ENCODE data around the gene GTPBP1. TPM values are rescaled to one million over a fixed set of nuclear protein-coding genes. Genes with fewer than 3 reads are reported as not detected.

Gene GTPBP1
- total RNA-seq, 1 donor from 2014 or later: 31.4 TPM

DNA sequence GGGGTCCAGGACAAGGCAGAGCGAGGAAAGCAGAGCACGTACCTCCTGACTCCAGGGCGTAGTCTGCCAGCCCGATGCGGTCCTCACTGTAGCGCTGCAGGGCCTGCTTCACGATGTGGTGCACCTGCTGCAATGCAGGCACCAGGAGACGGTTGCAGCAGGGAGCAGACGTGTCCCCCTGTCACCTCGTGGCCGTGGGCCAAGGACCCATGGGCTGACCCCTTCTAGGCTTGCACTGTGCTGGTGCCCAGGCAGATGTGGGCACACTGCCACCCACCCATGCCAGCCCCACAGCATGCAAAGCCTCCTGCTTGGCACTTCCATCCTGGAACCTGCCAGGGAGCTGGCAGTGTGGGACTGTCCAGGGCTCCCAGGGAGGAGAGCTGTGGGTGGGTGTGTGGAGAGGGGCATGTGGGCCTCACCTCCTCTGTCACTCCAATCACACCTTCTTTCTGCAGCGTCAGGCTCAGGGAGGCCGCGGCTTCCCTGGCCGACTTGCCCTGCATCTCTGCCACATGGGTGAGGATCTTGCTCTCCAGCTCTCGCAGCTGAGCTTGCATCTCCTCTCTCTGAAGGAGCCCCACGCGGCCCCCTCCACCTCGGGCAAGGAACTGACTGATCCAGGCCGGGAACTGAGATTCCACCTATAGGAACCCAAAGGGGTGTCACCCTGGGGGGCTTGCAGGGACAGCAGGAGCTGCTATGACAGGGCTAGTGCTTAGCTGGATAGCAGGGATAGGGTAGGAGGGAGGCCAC, 33.7 kb downstream of the GTPBP1 start:
- DNase-seq (ENCODE audit: low read depth): no peak

DNA sequence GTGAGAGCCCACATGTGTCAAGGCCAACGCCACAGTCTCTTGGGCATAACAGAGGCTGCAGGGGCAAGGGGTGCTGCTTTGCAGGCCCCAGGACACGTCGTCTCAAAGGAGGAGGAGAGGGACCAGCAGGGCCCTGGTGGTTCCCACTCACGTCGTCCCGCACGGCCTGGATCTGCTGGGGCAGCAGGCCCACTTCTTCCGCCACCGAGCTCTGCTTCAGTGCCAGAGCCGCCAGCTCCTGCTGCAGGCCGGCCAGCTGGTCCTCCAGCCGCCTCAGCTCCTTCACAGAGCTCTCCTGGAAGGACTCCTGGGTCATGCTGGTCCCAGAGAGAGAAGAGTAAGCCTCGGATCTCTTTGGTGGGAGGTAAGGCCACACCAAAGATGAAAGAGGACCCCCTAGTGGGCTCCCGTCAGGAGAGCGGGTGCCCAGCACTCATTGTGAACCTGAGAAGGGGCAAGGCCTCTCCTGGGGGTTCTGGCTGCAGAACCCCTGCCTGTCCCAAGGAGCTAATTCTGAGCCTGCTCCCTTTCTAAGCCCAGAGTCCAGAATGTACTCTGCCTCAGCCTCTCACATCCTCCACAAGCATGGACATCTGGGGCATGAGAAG, 34.5 kb downstream of the GTPBP1 start:
- DNase-seq (ENCODE audit: low read depth): no peak

DNA sequence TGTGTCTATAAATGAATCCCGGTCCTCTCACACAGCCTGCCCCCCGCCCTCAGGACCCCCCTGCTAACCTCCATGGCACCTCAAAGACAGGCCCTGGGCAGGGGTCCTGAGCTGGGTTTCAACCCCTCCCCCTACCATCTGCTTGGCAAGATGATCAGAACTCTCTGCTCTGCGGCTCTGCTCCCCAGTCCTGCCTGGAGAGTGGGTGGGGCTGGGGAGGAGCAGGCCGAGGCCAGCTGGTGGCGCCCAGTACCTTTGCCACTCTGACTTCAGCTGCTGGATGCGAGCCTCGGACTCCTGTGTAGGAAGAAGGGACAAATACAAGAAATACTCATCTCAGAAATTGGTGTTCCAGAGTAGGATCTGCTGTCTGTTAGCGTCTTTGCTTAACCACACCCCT, 35.0 kb downstream of the GTPBP1 start:
- no peak for DNase-seq (ENCODE audit: low read depth)

DNA sequence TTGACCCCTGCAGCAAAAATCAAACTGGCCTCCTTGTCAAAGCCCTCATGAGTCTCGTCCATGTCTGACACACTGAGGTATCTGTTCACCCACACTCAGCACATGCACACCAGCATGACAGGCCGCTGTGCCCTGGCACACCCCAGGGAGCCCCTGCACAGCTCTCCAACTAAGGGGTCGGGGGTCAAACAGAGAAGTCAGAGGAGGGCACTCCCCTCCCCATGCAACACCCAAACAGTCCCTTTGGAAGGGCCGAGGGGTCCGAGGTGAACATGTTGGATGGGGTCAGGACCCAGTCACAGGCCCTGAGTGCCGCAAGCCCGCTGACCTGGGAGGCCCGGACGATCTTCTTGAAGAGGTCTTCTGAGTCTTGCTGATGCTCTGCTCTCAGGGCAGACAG, 35.4 kb downstream of the GTPBP1 start:
- no peak for DNase-seq (ENCODE audit: low read depth)

DNA sequence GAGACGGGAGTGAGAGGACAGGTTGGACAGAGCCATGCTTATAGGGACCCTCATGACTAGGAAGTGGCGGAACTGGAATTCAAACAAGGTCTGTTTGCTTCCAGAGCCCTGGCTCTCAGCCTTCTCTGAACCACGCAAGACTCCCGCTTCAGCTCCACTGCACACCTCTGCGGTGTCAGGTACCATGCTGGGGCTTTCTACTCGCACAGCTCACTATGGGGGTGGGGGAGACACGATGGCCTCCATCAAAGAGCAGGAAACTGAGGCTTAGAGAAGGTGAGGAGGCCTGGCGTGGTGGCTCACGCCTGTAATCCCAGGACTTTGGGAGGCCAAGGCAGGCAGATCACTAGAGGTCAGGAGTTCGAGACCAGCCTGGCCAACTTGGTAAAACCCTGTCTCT, 35.8 kb downstream of the GTPBP1 start:
- DNase-seq (ENCODE audit: low read depth): no peak

DNA sequence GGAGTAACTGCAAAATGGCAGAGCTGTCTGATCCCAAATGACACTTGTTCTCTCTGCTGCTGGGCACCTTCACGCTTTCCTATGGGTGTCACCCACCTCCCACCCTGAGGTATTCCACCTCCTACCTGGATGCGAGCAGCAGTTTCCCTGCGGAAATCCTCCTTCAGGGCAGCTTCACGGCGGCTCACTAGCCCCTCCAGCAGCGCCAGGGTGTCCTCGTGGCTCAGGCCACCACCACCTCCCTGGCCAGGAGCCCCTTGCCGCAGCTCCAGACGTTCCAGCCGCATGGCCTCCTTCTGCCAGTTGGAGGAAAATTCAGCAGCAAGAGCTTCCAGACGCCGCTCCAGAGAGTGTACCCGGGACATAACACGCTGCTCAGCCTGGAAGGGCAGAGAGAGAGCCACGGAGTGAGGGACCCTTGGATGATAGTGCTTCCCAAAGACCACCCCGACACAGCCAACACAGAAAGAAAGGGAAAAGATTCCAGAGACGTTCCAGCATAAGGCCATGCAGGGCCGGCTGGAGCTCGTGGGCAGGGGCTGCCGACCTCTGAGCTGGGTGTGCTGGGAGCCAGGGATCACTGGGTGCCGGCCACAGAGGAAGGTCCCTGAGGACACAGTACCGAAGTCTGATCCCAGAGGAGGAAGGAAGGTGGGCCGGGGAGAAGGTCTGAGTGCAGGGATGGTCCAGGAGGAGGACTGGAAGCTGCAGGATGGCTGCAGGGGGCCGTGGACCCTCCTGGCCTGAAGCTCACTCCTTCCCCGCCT, 36.6 kb downstream of the GTPBP1 start:
- no peak for DNase-seq (ENCODE audit: low read depth)

DNA sequence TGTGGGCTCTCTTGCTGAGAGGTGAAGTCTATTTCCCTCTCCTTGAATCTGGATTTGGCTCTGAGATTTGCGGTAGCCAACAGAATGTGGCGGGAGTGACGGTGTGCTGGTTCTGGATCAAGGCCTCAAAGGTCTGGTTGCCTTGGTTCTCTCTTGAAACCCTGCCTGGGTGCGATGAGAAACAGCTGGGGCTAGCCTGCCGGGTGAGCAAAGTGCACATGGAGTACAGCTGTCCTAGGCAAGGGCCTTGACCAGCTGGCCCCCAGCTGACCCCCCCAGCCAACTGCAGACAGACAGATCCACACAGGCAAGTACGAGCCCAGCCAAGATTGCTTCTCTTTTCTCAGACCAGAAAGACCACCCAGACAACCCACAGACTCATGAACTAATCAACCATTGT, 39.2 kb downstream of the GTPBP1 start:
- peak; percentile 97 for DNase-seq (ENCODE audit: low read depth)

DNA sequence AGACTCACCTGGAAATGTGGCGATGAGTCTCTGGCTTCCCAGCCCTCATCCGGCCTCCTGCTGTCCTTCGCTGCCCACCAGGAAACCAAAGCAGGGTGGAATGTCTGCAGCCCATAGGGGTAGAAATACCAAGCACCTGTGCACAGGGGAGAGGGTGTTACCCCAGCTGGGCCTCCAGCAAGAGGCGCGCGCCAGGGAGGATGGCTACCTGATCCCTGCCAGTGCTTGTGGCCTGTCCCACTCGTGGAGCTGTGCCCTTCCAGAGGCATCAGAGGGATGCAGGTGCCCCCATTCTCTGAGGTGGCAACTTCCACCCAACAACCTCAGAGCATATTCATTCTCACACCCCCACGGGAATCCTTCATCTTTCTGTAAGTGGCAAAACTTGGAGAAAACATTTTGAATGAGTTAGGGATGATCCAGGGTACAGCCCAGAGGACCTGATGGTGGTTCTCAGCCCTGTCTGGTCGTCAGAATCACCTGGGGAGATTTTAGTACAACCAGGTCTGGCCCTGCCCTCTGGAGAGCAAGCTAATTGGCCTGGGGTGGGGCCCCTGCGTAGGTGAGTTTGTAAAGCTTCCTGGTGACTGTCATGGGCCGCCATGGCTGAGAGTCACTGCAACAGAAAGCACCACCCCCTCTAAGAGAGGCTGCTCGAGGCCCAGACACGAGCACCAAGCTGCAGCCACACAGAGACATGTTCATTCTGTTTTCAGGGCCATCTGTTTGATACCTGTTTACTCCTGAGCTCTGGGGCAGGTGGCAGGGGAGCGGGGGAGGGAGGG, 40.1 kb downstream of the GTPBP1 start:
- DNase-seq (ENCODE audit: low read depth): no peak

DNA sequence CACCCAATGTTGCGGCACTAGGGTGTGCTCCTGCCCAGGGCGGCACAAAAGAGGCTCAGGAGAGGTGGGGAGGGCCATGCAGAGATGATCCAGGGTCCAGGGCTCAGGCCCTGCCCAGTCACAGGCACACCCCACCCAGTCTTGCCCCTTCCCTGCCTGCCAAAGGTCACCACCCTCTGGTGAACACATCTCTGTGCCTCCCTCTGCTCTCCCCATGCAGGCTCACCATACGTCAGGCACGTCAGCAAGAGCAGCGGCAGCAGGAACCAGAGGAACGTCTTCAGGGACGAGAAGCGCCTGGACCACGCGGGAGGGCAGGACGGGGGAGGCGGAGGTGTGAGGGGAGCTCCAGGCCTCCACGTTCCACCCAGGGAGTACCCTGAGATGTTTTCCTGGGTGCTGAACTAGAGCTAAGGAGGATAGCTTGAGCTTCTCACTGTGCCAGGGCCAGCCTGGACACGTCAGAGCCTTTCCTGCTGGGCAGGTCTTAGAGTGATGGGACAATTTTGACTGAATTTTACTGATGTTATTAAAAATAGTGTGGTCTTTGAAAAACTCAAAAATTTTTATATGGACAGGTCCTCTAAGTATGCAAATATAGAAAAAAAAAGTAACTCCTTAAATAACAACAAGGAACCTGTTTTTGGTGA, 42.9 kb downstream of the GTPBP1 start:
- DNase-seq (ENCODE audit: low read depth): no peak

DNA sequence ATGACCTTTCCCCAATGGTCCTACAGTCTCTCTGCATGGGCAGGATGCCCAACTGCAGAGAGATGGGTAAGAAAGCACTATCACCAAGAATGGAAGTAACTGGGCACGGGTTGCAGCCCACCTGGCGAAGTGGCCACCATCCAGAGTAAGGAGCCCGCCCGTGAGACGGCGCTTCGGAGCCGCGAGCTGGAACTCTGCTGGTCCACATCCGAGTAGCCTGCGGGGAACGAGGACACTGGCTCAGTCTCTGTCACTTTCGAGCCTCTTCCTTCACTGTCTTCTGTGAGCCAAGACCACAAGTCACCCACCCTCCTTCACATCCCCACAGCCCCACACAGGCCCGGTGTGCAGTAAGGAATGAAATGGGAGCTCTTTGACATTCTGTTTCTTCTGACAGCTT, 44.4 kb downstream of the GTPBP1 start:
- no peak for DNase-seq (ENCODE audit: low read depth)

DNA sequence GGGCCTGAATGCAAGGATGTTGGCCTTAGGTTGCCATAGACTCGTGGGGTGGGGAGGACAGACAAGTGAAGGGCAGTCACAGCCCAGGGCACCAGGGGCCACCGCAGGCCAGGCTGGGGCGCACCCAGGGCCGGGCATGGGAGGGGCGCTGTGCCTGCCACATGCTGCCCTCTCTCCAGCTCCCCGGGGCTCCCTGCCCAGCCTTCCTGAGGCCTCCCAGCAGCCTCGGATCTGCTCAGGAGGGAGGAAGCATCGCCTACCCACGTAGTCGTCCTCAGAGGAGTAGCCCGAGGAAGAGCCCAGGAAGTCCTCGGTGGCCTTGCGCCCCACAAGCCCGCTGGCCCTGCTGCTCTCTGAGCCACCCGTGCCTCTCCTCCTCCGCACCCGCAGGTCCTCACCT, 44.9 kb downstream of the GTPBP1 start:
- DNase-seq (ENCODE audit: low read depth): no peak

DNA sequence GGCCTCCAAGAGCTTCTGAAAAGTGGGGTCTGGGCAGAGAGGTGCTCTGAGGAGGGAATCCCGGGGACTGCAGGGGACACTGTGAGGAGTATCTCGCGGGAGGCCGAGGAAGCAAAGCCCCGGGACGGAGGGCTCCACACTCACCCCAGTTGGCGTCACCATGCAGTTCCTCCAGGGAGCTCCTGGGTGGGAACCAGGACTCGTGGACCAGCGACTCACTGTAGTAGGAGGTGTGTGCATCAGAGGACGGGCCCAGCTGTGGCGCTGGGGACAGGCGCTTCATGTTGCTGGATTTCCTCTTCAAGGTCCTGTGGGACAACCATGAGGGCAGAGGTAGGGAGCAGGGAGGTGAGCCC, 45.3 kb downstream of the GTPBP1 start:
- no peak for DNase-seq (ENCODE audit: low read depth)

DNA sequence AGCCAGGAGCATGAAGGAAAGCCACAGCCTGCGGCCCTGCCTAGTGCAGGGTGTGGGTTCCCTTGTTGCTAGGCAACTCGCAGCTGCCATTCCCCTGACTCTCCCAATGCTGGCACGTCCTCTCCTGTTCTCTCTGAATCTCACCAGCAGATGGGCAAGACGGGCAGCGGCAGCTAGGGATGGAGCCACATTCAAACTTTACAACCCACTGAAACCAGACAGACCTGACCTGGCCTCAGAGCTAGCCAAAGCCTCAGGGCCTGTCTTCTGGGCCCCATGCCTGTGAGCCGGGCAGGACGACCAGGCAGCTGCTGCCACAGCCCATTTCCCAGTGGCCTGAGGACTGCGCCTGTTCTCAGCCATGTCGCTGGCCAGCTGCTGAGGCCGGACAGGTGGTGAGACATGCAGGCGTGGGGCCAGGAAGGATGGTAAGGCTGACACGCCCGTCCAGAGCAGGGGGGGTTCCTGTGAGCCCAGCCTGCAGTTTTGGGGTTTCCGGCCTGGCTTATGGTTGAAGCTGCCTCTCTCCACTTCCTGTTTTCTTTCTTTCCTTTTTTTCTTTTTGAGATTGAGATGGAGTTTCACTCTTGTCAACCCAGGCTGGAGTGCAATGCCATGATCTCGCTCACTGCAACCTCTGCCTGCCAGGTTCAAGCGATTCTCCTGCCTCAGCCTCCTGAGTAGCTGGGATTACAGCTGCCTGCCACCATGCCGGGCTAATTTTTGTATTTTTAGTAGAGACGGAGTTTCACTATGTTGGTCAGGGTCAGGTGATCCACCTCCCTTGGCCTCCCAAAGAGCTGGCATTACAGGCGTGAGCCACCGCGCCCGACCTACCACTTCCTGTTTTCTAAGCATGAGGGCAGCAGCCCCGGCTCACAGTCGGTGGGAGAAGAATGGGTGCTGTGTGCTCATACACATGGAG, 45.9 kb downstream of the GTPBP1 start:
- peak; percentile 99 for DNase-seq (ENCODE audit: low read depth)

DNA sequence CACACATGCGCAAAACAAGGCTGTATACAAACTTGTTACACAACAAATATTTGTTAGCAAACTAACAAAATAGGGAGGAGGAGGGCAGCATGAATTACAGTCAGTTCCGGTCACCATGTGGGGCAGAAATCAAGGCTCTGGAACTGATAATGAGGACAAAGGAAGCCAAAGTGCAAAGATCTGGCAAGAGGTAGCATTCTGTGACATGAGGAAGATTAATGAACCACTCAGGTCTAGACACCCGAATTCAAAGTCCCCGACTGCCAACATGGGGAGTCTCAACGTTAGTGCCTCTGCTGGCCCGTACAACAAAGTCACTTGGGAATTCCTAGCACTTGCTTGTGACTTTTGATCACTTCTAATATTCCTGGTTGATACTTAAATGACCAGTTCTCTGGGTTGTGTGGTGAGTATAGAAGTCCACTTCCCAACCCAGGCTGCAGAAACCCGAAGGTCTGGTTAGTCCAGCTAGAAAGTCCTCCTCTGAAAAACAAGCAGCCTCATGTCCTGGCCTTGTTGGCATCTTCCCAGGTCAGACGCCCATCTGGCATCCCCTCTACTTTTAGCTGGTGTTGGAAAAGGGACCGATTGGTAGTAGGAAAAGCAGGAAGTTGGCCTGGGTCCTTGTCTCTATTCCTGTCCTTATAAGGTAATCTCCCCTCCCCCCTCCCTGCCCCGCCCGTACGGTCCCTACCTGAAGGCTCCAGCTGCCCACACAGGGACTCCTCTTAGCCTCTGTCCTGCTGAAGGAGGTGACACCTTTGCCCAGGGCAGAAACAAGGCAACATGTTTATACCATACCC, 48.4 kb downstream of the GTPBP1 start:
- DNase-seq (ENCODE audit: low read depth): peak; percentile 71

DNA sequence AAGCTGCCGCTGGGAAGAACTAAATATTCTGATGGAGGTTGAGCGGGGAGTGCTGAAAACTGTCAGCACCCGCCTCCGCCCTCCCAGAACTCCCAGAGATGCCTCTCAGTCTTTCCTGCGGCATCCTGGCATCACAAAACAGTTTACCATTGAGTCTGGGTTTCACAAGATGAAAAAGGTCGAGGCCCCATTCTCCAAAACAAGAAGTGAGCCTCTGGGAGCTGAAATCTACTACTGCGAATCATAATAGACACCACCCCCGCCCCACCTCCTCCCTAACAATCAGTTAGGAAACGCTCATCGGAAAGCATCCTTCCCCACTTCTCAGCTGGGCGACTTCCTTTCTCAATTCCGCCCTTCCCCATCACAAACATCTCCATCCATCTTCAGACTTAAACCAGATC, 49.0 kb downstream of the GTPBP1 start:
- DNase-seq (ENCODE audit: low read depth): peak; percentile 38

DNA sequence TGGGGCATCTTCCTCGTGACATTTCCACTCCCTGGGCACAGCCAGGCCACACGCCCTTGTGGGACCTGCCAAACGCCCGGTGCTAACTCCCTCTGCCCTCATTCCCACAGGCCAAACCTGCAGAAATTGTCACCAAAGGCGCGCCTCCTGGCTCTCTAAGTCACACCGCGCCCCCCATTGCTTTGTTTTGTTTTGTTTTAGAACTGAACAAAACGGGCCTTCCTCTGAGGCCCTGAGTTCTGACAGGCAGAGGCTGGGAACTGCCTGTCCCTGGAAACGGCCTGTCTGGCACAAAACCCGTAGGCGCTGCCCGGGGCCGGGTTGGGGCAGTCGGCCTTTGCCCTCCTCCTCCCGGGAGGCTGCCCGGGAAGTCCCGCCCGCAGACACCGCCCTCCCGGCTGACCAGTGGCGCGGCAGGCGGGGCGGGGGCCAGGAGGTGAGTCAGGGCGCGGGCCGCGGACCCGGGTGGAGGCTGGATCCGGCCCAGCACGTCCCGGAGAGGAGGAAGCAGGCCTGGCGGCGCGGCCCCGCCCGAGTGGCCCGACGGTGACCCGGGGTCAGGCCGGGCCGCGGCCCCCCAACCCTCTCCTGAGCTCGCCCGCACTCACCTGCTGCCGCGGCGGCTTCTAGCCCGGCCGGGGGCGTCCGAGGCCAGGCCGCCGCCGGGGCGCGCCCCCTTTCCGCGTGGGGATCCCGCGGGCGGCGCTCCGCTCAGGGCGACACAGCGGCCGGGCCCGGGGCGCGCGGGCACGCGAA, 49.6 kb downstream of the GTPBP1 start:
- peak; percentile 89 for DNase-seq (ENCODE audit: low read depth)

DNA sequence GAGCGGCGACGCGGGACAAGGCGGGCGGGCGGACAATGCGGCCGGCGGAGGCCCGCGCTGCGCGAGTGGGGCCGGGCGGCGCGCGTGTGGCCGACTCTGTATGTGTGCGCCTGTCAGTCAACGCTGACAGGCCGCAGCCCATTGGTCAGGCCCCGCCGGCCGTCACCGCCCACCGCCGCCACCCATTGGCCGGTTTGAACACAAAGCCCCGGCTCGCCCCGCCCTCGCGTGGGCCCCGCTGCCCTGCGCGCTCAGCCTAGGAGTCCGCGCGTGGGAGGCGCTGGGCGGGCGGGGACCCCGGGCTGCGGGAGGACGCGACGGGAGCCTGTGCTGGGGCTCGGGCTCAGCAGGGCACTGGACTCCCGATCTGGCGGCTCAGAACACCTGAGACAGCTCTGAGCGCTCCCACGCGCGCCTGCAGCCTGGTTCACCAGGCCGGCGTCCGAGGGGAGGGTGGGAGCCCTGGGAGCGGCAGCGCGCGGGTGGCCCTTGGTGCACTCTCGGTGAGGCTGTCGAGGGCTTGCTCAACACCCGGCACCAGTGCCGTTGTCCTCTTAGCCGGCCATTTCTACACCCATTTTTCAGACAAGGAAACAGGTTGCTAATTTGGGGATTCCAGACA, 50.3 kb downstream of the GTPBP1 start, which contains the start of gene SUN2:
SUN2 (minus strand) TSS at position 88 of the 622 bp plus-strand sequence. CDS start 3,370 bp downstream, outside the sequence.
- peak; percentile 90 for DNase-seq (ENCODE audit: low read depth)
